ENCODE measurements around the gene DDX5.
"Not testable (repeated sequence)": the region's sequence is repeated elsewhere in the genome, so short reads cannot be mapped to it uniquely, and the experiment has no call there.

The DDX5 gene

GRCh38 chr17:64506576-64507412 is 705 bp upstream of the DDX5 start, which contains the start of gene CEP95:
TSS of gene CEP95 (plus strand) at chr17:64506977. CDS start at chr17:64507098, 121 bp downstream.
- peak; percentile 92 to 96 for DNase-seq

- peak; percentile 80 to 82 for DNase-seq
Measured at GRCh38 chr17:64505340-64506200, 519 bp downstream of the DDX5 start.

GRCh38 chr17:64504769-64505339 is 1.2 kb downstream of the DDX5 start:
- DNase-seq: no peak

- DNase-seq: no peak
Measured at GRCh38 chr17:64503821-64504768, 2.0 kb downstream of the DDX5 start.

GRCh38 chr17:64503341-64503740 is 2.7 kb downstream of the DDX5 start:
- no peak for DNase-seq

- no peak for DNase-seq
Measured at GRCh38 chr17:64502809-64503208, 3.3 kb downstream of the DDX5 start.

- no peak for DNase-seq
Measured at GRCh38 chr17:64502021-64502420, 4.1 kb downstream of the DDX5 start.

- DNase-seq: no peak
Measured at GRCh38 chr17:64500862-64501765, 5.0 kb downstream of the DDX5 start.

GRCh38 chr17:64500487-64500859 is 5.6 kb downstream of the DDX5 start:
- DNase-seq: no peak

GRCh38 chr17:64499805-64500486 is 6.1 kb downstream of the DDX5 start:
- no peak for DNase-seq

GRCh38 chr17:64498308-64499203 is 7.5 kb downstream of the DDX5 start:
- no peak for DNase-seq

GRCh38 chr17:64497565-64498035 is 8.5 kb downstream of the DDX5 start:
- DNase-seq: no peak

- DNase-seq: peak; percentile 93 to 94
Measured at GRCh38 chr17:64496786-64497564, 9.1 kb downstream of the DDX5 start, which contains the start of gene POLG2. TSS of gene POLG2 (minus strand) at chr17:64497054. CDS start at chr17:64496968, 86 bp downstream.

- no peak for DNase-seq
Measured at GRCh38 chr17:64496348-64496785, 9.7 kb downstream of the DDX5 start.

- DNase-seq: not testable (repeated sequence)
Measured at GRCh38 chr17:64495300-64495699, 10.8 kb downstream of the DDX5 start.

- DNase-seq: no peak
Measured at GRCh38 chr17:64494121-64494520, 12.0 kb downstream of the DDX5 start.

GRCh38 chr17:64492481-64493109 is 13.5 kb downstream of the DDX5 start:
- peak; percentile 23 to 47 for DNase-seq

GRCh38 chr17:64491994-64492393 is 14.1 kb downstream of the DDX5 start:
- DNase-seq: no peak

Data from activated CD4-positive, alpha-beta T cell treated with anti-CD3 and anti-CD28 coated beads for 4 hours (primary cell).